GM12891 (cell line): ENCODE results near the gene MED13L.

Experiments used
- DNase-seq: peaks from one replicate; pipeline ENCODE4 v3.0.0; 2011; ENCODE audit warnings: low spot score; ENCODE audit not compliant: insufficient read length
- FAIRE-seq: peaks from 2 replicates; lab custom pipeline; 2011; peaks lifted over from hg19 to GRCh38; lab: Jason Lieb, UNC
- PAX5 ChIP-seq: IDR thresholded peaks from 2 replicates; pipeline ENCODE4 v1.6.1; 2011; ENCODE audit warnings: low read length, moderate library complexity, mild to moderate bottlenecking; ENCODE audit not compliant: insufficient read depth, severe bottlenecking
- POLR2A ChIP-seq: IDR thresholded peaks from 2 replicates; pipeline ENCODE4 v1.6.1; 2011; ENCODE audit warnings: low read depth, low read length, control low read depth
- POLR2AphosphoS5 ChIP-seq: IDR thresholded peaks from 2 replicates; pipeline ENCODE4 v1.6.1; 2011; ENCODE audit warnings: low read depth, low read length, control low read depth
- POU2F2 ChIP-seq: IDR thresholded peaks from 2 replicates; pipeline ENCODE4 v1.6.1; 2011; ENCODE audit warnings: low read depth, mild to moderate bottlenecking, control low read depth, low read length, moderate library complexity
- SPI1 ChIP-seq: IDR thresholded peaks from 2 replicates; pipeline ENCODE4 v1.6.1; 2011; ENCODE audit warnings: low read depth, low read length, control low read depth
- TAF1 ChIP-seq: IDR thresholded peaks from 2 replicates; pipeline ENCODE4 v1.6.1; 2011; ENCODE audit warnings: low read depth, low read length, control low read depth

The MED13L gene

GRCh38 chr12:116266631-116267349 lies 10.7 kb downstream of the MED13L start:
- no peak for TF ChIP-seq PAX5
- TF ChIP-seq POLR2A, result no peak
- no peak for TF ChIP-seq POLR2AphosphoS5
- TF ChIP-seq POU2F2, result no peak
- TF ChIP-seq SPI1, result no peak
- TF ChIP-seq TAF1, result no peak
- DNase-seq (no peak), FAIRE-seq (no peak)

GRCh38 chr12:116266168-116266601 lies 11.3 kb downstream of the MED13L start:
- no peak for FAIRE-seq
- TF ChIP-seq POLR2AphosphoS5, result no peak
- TF ChIP-seq TAF1, result no peak
- TF ChIP-seq POU2F2, result no peak
- no peak for TF ChIP-seq POLR2A
- no peak for TF ChIP-seq PAX5
- no peak for TF ChIP-seq SPI1
- no peak for DNase-seq

- FAIRE-seq (no peak), DNase-seq (no peak)
- TF ChIP-seq PAX5 (no peak), TAF1 (no peak), POLR2AphosphoS5 (no peak), POLR2A (no peak), SPI1 (no peak), POU2F2 (no peak)
These were observed 11.9 kb downstream of the MED13L start for GRCh38 chr12:116265351-116266147.

GRCh38 chr12:116264525-116265070 lies 12.9 kb downstream of the MED13L start:
- DNase-seq (no peak), FAIRE-seq (no peak)
- TF ChIP-seq TAF1, result no peak
- TF ChIP-seq POLR2AphosphoS5, result no peak
- TF ChIP-seq POLR2A, result no peak
- no peak for TF ChIP-seq SPI1
- TF ChIP-seq PAX5, result no peak
- no peak for TF ChIP-seq POU2F2

GRCh38 chr12:116263844-116264243 lies 13.6 kb downstream of the MED13L start:
- no peak for DNase-seq
- FAIRE-seq, result no peak
- no peak for TF ChIP-seq PAX5
- TF ChIP-seq SPI1, result no peak
- no peak for TF ChIP-seq POLR2AphosphoS5
- no peak for TF ChIP-seq TAF1
- no peak for TF ChIP-seq POU2F2
- TF ChIP-seq POLR2A, result no peak

GRCh38 chr12:116263431-116263830 lies 14.1 kb downstream of the MED13L start:
- no peak for DNase-seq
- TF ChIP-seq POLR2A (no peak), POU2F2 (no peak), TAF1 (no peak), POLR2AphosphoS5 (no peak), SPI1 (no peak), PAX5 (no peak)
- FAIRE-seq, result no peak

- no peak for FAIRE-seq
- no peak for DNase-seq
- TF ChIP-seq PAX5 (no peak), POU2F2 (no peak)
These were observed 14.8 kb downstream of the MED13L start for GRCh38 chr12:116262741-116263140.

GRCh38 chr12:116261525-116262100 lies 15.9 kb downstream of the MED13L start:
- no peak for TF ChIP-seq POU2F2
- TF ChIP-seq POLR2A, result no peak
- TF ChIP-seq SPI1, result no peak
- TF ChIP-seq POLR2AphosphoS5, result no peak
- TF ChIP-seq PAX5, result no peak
- no peak for TF ChIP-seq TAF1
- no peak for FAIRE-seq
- no peak for DNase-seq

- DNase-seq, result no peak
- TF ChIP-seq POLR2A (no peak), PAX5 (no peak), TAF1 (no peak), POLR2AphosphoS5 (no peak), SPI1 (no peak), POU2F2 (no peak)
- FAIRE-seq, result no peak
These were observed 17.5 kb downstream of the MED13L start for GRCh38 chr12:116259800-116260577.

GRCh38 chr12:116257826-116258225 lies 19.7 kb downstream of the MED13L start:
- DNase-seq (no peak), FAIRE-seq (no peak)
- no peak for TF ChIP-seq POU2F2
- no peak for TF ChIP-seq POLR2AphosphoS5
- no peak for TF ChIP-seq PAX5
- TF ChIP-seq TAF1, result no peak
- no peak for TF ChIP-seq POLR2A
- TF ChIP-seq SPI1, result no peak
